PFSK-1 (cell line): ENCODE measurements around the gene PLA2G4D.

ENCODE experiments used
- POLR2AphosphoS5 ChIP-seq: IDR thresholded peaks from 2 replicates; pipeline ENCODE4 v1.6.1; 2012; ENCODE audit warnings: low read depth, mild to moderate bottlenecking, control low read depth, low read length, moderate library complexity
- TAF1 ChIP-seq: IDR thresholded peaks from 2 replicates; pipeline ENCODE4 v1.6.1; 2012; ENCODE audit warnings: low read length, control low read depth, borderline replicate concordance; ENCODE audit not compliant: insufficient read depth
- TF ChIP-seq, protein P1 (sequence below), 2 experiments: IDR thresholded peaks; 2 replicates each; pipeline versions ENCODE4 v1.6.1 to v1.8.0; 2011 to 2012; ENCODE audit warnings: low read depth in 2 of 2, low read length in 2 of 2, control low read depth in 1 of 2, inconsistent platforms in 1 of 2, mild to moderate bottlenecking in 1 of 2, moderate library complexity in 1 of 2; ENCODE audit not compliant: insufficient read depth in 1 of 2

DNA sequence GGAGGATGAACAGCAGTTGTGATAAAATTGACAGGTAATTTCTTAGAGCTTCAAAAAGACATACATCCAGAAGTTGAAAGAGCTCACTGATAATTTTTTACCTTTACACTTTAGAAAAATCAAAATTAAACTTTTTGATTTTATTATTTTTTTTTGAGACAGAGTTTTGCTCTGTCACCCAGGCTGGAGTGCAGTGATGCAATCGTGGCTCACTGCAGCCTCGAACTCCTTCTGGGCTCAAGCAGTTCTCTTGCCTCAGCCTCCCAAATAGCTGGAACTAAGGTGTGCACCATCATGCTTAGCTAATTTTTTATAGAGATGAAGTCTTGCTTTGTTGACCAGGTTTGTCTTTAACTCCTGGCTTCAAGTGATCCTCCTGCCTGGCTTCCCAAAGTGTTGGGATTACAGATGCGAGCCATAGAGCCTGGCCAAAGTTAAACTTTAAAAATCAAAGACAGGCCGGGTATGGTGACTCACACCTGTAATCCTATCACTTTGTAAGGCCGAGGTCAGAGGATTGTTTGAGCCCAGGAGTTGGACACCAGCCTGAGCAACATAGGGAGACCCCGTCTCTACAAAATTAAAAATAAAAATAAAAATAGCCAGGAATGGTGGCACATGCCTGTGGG is 40.4 kb upstream of the PLA2G4D start:
- TF ChIP-seq, protein P1, sequence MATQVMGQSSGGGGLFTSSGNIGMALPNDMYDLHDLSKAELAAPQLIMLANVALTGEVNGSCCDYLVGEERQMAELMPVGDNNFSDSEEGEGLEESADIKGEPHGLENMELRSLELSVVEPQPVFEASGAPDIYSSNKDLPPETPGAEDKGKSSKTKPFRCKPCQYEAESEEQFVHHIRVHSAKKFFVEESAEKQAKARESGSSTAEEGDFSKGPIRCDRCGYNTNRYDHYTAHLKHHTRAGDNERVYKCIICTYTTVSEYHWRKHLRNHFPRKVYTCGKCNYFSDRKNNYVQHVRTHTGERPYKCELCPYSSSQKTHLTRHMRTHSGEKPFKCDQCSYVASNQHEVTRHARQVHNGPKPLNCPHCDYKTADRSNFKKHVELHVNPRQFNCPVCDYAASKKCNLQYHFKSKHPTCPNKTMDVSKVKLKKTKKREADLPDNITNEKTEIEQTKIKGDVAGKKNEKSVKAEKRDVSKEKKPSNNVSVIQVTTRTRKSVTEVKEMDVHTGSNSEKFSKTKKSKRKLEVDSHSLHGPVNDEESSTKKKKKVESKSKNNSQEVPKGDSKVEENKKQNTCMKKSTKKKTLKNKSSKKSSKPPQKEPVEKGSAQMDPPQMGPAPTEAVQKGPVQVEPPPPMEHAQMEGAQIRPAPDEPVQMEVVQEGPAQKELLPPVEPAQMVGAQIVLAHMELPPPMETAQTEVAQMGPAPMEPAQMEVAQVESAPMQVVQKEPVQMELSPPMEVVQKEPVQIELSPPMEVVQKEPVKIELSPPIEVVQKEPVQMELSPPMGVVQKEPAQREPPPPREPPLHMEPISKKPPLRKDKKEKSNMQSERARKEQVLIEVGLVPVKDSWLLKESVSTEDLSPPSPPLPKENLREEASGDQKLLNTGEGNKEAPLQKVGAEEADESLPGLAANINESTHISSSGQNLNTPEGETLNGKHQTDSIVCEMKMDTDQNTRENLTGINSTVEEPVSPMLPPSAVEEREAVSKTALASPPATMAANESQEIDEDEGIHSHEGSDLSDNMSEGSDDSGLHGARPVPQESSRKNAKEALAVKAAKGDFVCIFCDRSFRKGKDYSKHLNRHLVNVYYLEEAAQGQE (IDR thresholded peaks at IDR 0.05; ENCODE audit: insufficient read depth in 1 of 2, low read depth in 2 of 2, low read length in 2 of 2), result no peak
- no peak for TF ChIP-seq POLR2AphosphoS5
- TF ChIP-seq TAF1, result no peak
